Measurements from ENCODE around the gene MGRN1.

GRCh38 chr16:4633910-4634635, 9.4 kb downstream of the MGRN1 start:
- TF ChIP-seq CTCF (IDR thresholded peaks at IDR 0.05; ENCODE audit: extremely low read depth in 1 of 2, insufficient read depth in 1 of 2, low read depth in 1 of 2, low read length in 2 of 2), result no peak
- TF ChIP-seq EZH2 (IDR thresholded peaks at IDR 0.05; ENCODE audit: borderline replicate concordance, low read depth, low read length, severe bottlenecking), result no peak

All from endothelial cell of umbilical vein (primary cell).